Raji (cell line): ENCODE results near the gene LRP6.

ENCODE experiments used
- POLR2A ChIP-seq: IDR thresholded peaks from 2 replicates; pipeline ENCODE4 v1.6.1; 2011; ENCODE audit warnings: low read depth, low read length, control low read depth; ENCODE audit not compliant: insufficient read depth

LRP6 gene

GRCh38 chr12:12180136-12180535, 86.7 kb downstream of the LRP6 start:
- TF ChIP-seq POLR2A, result no peak

- no peak for TF ChIP-seq POLR2A
These were observed 88.3 kb downstream of the LRP6 start for GRCh38 chr12:12178559-12178958.

GRCh38 chr12:12176402-12176801, 90.4 kb downstream of the LRP6 start:
- TF ChIP-seq POLR2A, result no peak

DNA sequence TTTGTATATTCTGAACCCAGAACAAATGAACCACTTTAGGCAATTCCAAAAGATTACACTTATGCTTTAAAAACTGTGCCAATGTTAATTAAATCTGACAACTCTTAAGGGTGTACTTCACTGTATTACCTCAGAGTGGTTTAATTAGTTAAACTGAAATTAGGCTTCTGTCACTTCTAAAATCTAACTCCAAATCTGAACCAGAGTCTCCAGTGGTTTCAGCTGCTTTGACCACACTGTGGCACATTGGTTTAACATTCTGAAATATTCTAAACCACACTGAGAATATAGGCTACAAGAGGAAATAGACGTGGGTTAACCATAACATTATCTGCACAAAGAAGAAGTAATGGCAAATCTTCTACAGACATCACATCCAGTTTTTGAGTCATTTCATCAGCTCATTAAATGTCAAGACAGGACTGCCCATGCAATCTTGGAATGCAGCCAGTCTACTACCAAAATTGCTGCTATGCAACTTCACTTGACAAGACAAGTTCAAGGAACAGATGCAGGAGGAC, 94.8 kb downstream of the LRP6 start:
- TF ChIP-seq POLR2A, result no peak

DNA sequence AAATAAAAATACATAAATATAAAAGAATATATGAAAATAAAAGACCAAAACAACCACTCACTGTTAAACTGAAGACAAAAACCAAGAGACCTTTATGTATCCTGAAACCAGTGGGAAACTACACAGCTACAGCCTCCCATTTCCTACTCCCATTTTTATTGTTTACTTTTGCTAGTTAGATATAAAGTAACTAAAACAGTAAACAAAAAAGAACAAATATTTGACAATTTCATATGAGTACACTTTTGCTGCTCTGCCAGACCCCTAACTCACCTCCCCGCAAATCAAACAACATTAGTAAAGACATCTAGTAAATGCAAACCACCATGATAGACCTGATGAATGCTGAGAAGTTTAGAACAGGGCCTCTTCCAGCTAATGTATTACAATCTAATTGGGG, 99.0 kb downstream of the LRP6 start:
- TF ChIP-seq POLR2A, result no peak

DNA sequence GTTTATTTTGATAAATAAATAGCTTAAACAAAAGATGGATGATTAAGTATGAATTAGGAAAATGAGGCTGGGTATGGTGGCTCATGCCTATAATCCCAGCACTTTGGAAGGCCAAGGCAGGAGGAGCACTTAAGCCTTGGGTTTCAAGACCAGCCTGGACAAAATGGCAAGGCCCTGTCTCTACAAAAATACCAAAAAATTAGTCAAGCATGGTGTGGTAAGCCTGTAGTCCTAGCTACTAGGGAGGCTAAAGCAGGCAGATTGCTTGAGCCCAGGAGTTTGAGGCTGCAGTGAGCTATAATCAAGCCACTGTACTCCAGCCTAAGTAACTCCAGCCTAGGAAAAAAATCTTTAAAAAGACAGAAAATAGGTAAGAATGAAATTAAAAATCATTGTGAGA, 100.1 kb downstream of the LRP6 start:
- TF ChIP-seq POLR2A, result no peak

DNA sequence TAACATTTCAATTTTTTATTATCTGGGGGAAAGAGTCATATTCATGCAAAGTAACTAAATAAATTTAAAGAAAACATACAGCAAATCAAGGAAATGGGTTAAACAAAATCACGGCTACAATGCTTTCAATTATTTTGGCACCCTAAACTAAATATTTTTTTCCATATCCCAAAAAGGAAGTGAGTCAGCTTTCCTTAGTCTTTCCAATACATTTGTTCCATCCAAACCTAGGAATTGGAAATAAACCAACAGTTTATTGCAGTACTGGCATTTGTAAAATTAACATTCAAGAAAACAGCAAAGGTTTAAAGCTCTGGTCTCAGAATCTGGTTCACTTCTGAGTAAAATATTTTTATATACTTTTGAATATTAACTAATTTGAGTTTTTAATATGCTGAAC, 106.9 kb downstream of the LRP6 start:
- TF ChIP-seq POLR2A, result no peak

- no peak for TF ChIP-seq POLR2A
These were observed 108.0 kb downstream of the LRP6 start for GRCh38 chr12:12158858-12159257.

GRCh38 chr12:12157424-12157823, 109.4 kb downstream of the LRP6 start:
- TF ChIP-seq POLR2A, result no peak

DNA sequence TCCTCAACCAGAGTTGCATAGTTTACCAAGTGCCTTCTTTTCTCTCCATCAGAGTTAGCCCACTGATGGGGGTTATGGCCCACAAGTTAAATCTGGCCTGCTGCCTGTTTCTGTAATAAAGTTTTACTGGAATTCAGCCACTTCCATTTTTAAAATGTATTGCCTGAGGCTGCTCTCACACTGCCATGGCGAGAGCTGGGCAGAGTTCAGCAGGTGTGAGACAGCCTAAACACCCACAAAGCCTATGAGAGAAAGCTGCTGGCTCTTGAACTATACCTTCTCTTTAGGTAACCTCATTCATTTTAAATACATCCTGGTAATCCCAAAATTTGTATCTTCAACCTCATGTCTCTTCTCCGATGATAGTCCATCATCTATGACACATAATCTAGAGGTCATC, 110.0 kb downstream of the LRP6 start:
- TF ChIP-seq POLR2A, result no peak

- TF ChIP-seq POLR2A, result no peak
These were observed 110.7 kb downstream of the LRP6 start for GRCh38 chr12:12156116-12156515.

DNA sequence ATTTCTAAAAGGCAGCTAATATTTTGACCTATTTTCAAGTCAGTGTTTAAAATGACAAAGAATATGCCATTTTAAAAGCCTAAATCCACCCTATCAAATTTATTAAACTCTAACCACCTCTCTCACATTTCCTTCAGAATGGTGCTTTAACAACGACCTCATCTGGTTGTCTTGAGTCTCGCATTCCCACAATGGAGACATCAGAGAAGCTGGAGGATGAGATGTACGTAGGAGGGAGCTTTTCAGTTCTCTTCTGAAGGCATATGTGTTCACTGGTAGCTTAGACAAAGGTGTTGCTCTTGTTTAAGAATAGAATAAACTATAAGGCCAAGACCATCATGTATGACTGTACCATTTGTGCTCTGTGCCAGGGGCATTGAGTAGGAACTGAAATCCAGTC, 113.2 kb downstream of the LRP6 start:
- no peak for TF ChIP-seq POLR2A

DNA sequence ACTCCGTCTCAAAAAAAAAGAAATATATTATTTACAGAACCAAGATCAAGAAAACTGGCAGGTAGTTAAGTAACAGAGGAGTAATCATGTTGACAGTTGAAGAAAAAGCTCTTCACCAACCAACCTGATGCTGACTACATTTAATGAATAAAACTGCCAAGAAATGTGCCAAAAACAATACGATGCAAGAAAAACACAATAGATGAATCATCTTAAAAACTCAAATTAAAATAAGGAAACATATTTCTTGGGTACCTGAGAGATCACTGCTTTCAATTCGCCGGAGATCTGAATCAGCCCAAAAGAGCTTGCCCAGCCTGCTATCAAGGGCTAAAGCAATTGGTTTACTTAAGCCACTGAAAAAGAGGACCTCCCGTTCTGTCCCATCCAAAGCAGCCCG, 119.7 kb downstream of the LRP6 start:
- no peak for TF ChIP-seq POLR2A

DNA sequence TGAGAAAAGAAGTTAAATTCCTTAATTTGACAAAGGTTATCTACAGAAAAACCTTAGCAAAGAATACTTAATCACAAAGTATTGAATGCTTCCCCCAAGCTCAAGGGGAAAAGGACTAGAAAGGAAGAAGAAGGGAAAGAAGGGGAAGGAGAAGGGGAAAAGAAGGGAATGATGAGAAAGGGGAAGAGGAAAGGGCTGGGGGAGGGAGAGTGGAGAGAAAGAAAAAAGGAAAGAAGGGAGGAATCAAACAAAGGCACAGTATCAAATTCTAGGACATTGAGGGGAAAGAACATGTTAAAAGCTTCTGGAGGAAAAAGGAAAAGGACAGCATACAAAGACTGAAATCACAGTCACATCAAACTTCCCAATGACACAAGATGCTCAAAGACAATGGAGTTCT, 125.8 kb downstream of the LRP6 start:
- no peak for TF ChIP-seq POLR2A

DNA sequence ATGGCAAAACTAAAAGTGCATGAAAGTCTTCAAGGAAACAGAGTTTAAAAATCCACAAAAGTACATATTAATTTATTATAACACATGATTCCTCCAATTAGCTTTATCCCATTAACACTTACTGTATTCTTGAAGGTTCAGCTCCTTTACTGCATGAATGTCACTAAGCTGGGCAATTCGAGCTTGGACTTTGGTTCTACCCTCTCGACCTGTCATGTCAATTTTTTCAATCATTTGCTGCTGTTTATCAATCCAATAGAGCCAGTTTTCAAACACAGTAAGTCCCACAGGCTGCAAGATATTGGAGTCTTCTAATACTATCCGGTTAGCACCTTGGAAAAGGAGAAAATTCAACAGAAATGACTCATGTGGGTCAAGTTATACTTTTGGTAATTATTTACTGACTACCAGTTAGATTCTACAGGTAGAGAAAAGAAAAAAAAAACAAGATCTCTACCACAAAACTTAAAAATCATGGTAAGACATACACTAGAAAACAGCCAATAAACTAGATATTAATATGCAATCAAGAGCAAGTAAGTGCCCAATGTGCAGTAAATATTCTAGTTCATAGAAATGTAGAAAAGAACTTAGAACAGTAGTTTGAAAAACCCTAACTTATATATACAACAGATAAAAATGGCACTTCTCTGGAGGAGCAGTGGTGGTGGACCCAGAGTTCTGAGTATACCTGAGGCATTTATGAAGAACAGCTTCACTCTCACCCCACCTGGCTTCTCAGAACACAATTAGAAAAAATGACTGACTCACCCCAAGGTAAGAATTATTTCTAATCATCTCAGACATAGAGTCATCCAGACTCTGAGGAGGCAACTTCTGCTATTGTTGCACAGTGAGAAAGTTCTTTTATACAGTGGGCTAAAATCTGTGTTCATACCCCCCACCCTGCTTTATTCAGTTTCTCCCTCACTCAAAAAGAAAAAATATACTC, 128.4 kb downstream of the LRP6 start:
- no peak for TF ChIP-seq POLR2A

DNA sequence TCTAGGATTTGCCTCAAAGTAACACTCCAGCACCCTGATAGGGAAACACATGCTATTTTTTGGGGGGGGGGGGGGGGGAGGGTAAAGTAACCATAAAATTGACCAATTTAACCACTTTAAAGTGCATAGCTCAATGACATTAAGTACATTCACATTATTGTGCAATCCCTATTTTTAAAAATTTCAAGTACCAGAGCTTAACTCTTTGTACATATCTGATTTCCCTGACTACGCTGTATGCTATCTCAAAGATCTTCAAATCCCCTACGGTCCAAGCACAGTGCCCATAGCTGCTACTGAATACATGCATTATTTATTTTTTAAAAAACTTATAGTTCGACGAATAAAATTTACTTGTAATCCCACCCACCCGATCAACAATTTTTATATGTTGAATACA, 133.1 kb downstream of the LRP6 start:
- TF ChIP-seq POLR2A, result no peak

DNA sequence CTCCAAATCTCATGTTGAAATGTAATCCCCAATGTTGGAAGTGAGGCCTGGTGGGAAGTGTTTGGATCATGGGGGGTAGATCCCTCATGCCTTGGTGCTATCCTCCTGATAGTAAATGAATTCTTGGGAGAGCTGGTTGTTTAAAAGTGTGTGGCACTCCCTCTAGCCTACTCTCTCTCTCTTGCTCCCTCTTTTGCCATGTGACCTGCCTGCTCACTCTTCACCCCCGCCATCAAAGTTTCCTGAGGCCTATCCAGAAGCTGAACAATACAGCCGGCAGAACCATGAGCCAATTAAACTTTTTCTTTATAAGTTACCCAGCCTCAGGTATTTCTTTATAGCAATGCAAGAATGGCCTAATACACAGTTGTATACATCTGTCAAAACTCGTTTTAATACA, 133.6 kb downstream of the LRP6 start:
- no peak for TF ChIP-seq POLR2A
